Thymus (tissue), 11 donors: Measurements from ENCODE around the gene PSMC3IP. TPM values are rescaled to one million over a fixed set of nuclear protein-coding genes. Genes with fewer than 3 reads are reported as not detected.

Experiments used
- DNase-seq, 9 donors: peaks; one replicate each; pipeline ENCODE4 v3.0.0-alpha.2; 2013; ENCODE audit warnings: low spot score in 9 of 9, low read depth in 6 of 9, missing footprints in 1 of 9
- H3K27ac ChIP-seq, 2 donors: one replicate each; pipeline ENCODE4 v1.5.1; 2013; ENCODE audit warnings: control low read depth in 1 of 2, low read depth in 1 of 2, low read length in 1 of 2, mild to moderate bottlenecking in 1 of 2, moderate library complexity in 1 of 2
- H3K27me3 ChIP-seq, 2 donors: one replicate each; pipeline ENCODE4 v1.5.1; 2013; ENCODE audit warnings: low read length in 1 of 2; ENCODE audit not compliant: control insufficient read depth in 2 of 2, insufficient read depth in 1 of 2
- H3K36me3 ChIP-seq, 2 donors: one replicate each; pipeline ENCODE4 v1.5.1; 2013; ENCODE audit warnings: low read length in 1 of 2, mild to moderate bottlenecking in 1 of 2, moderate library complexity in 1 of 2; ENCODE audit not compliant: control insufficient read depth in 2 of 2, insufficient read depth in 2 of 2
- H3K4me1 ChIP-seq, 2 donors: one replicate each; pipeline ENCODE4 v1.5.1; 2013; ENCODE audit warnings: low read length in 2 of 2; ENCODE audit not compliant: control insufficient read depth in 2 of 2, insufficient read depth in 2 of 2
- H3K4me3 ChIP-seq, 2 donors: one replicate each; pipeline ENCODE4 v1.5.1; 2013; ENCODE audit warnings: low read length in 2 of 2, control low read depth in 1 of 2, mild to moderate bottlenecking in 1 of 2
- H3K9me3 ChIP-seq, 2 donors: one replicate each; pipeline ENCODE4 v1.5.1; 2013; ENCODE audit warnings: low read length in 1 of 2, mild to moderate bottlenecking in 1 of 2; ENCODE audit not compliant: control insufficient read depth in 2 of 2, insufficient read depth in 1 of 2
- WGBS: extraction: QIAGEN DNeasy Blood & Tissue Kit; methylation state at CpG from one replicate; pipeline ENCODE4 v1.1.7; 2013; 5-methylcytosine and 5-hydroxymethylcytosine counted together
- polyA plus RNA-seq: library from polyadenylated mRNA; stranded (reverse); fragments of 200-250 nt; gene quantifications from one replicate; pipeline ENCODE4 v1.2.3, GENCODE V29; 2013
- total RNA-seq: library from RNA; stranded (reverse); fragments of 120-200 nt; gene quantifications from one replicate; pipeline ENCODE4 v1.2.4, GENCODE V29; 2013
- donor health status: healthy.

Gene PSMC3IP
- total and polyA plus RNA-seq, 2 donors, result 5.1 to 7.2 TPM

GRCh38 chr17:42529061-42529460 is 48.5 kb downstream of the PSMC3IP start:
- H3K27me3 ChIP-seq, result no peaks in the 10 kb centered on the region
- 54% methylated on average over 3 of the region's 3 CpGs for WGBS
- H3K9me3 ChIP-seq, result no peaks in the 10 kb centered on the region
- H3K4me3 ChIP-seq, result no peak overlapping the region
- peak overlapping the region; percentile 18 to 45 for H3K27ac ChIP-seq
- no peaks in the 10 kb centered on the region for H3K36me3 ChIP-seq
- peak in 1 of 9 donors; percentile 22 for DNase-seq
- peaks cover 21 to 43% of the 10 kb centered on the region in 2 donors for H3K4me1 ChIP-seq

GRCh38 chr17:42527932-42528331 is 49.6 kb downstream of the PSMC3IP start:
- Histone ChIP-seq H3K4me1 (peaks cover 21 to 46% of the 10 kb centered on the region in 2 donors), H3K27ac (no peak overlapping the region), H3K36me3 (no peaks in the 10 kb centered on the region), H3K4me3 (no peak overlapping the region), H3K9me3 (no peaks in the 10 kb centered on the region), H3K27me3 (no peaks in the 10 kb centered on the region)
- 96% methylated on average over 6 of the region's 6 CpGs for WGBS
- no peak for DNase-seq

DNA sequence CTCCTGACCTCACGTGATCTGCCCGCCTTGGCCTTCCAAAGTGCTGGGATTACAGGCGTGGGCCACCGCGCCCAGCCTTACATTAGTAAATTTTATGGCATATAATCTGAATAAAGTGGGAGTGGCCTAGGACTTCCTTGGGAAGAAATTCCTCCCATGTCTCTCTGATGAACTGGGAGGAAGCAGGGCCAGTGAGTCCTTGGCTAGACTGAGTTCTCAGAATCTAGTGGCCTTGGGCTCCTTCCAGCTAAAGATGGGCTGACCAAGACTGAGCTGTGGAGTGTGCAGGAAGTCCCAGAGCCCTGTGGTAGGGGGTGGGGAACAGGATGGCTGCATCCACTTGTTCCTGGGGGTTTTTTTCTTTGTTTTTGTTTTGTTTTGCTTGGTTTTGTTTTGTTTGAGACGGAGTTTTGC is 51.5 kb downstream of the PSMC3IP start:
- no peak overlapping the region for H3K4me3 ChIP-seq
- 94% methylated on average over 6 of the region's 6 CpGs for WGBS
- H3K27me3 ChIP-seq, result no peaks in the 10 kb centered on the region
- no peak overlapping the region for H3K27ac ChIP-seq
- peaks cover 15 to 18% of the 10 kb centered on the region in 2 donors for H3K36me3 ChIP-seq
- peaks cover 15 to 37% of the 10 kb centered on the region in 2 donors for H3K4me1 ChIP-seq
- no peak for DNase-seq
- no peaks in the 10 kb centered on the region for H3K9me3 ChIP-seq

DNA sequence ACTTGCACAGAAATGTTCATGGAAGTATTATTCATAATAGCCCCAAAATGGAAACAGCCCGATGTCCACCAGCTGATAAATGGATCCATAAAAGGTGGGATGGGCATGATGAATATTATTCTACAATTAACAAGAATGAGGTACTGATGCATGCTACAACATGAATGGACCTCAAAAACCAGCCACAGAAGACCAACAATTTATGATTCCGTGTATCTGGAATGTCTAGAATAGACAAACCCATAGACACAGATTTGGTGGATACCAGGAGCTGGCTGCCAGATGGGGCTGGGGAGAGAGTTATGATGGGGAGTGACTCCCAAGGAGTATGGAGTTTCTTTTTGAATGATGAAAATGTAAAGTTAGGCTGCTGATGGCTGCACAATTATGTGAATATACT is 52.3 kb downstream of the PSMC3IP start:
- DNase-seq, result no peak
- Histone ChIP-seq H3K36me3 (peaks cover 16 to 23% of the 10 kb centered on the region in 2 donors), H3K4me3 (no peak overlapping the region), H3K27me3 (no peaks in the 10 kb centered on the region), H3K4me1 (peaks cover 7 to 36% of the 10 kb centered on the region in 2 donors), H3K9me3 (no peaks in the 10 kb centered on the region), H3K27ac (no peak overlapping the region)
- WGBS, result 96% methylated on average over 2 of the region's 2 CpGs

GRCh38 chr17:42522798-42523278 is 54.7 kb downstream of the PSMC3IP start:
- Histone ChIP-seq H3K4me3 (no peak overlapping the region), H3K27me3 (no peaks in the 10 kb centered on the region), H3K4me1 (peaks cover 0 to 42% of the 10 kb centered on the region in 2 donors), H3K27ac (no peak overlapping the region), H3K9me3 (no peaks in the 10 kb centered on the region), H3K36me3 (peaks cover 20 to 31% of the 10 kb centered on the region in 2 donors)
- DNase-seq, result no peak
- WGBS, result 99% methylated on average over 8 of the region's 8 CpGs

Other genes with a start within 250 kb of the PSMC3IP start
- gene STAT3, start 189.3 kb downstream of the PSMC3IP start, total RNA-seq, result 69.2 TPM
- 57.6 TPM for gene STAT3, start 189.3 kb downstream of the PSMC3IP start, polyA plus RNA-seq
- gene CAVIN1, start 154.5 kb downstream of the PSMC3IP start, total RNA-seq, result 16.4 TPM
- gene CAVIN1, start 154.5 kb downstream of the PSMC3IP start, polyA plus RNA-seq, result 47.0 TPM
- gene ATP6V0A1, start 118.9 kb downstream of the PSMC3IP start, total RNA-seq, result 15.4 TPM
- 47.7 TPM for gene ATP6V0A1, start 118.9 kb downstream of the PSMC3IP start, polyA plus RNA-seq
- gene NAGLU, start 41.5 kb downstream of the PSMC3IP start, total RNA-seq, result 10.0 TPM
- 33.6 TPM for gene NAGLU, start 41.5 kb downstream of the PSMC3IP start, polyA plus RNA-seq
- gene HSD17B1, start 24.8 kb downstream of the PSMC3IP start, total RNA-seq, result 1.1 TPM
- gene HSD17B1, start 24.8 kb downstream of the PSMC3IP start, polyA plus RNA-seq, result 6.1 TPM
- 20.7 TPM for gene COASY, start 15.6 kb downstream of the PSMC3IP start, total RNA-seq
- gene COASY, start 15.6 kb downstream of the PSMC3IP start, polyA plus RNA-seq, result 89.3 TPM
- 29.3 TPM for gene MLX, start 10.6 kb downstream of the PSMC3IP start, total RNA-seq
- gene MLX, start 10.6 kb downstream of the PSMC3IP start, polyA plus RNA-seq, result 45.2 TPM
- gene RETREG3, start 31.6 kb upstream of the PSMC3IP start, total RNA-seq, result 40.0 TPM
- 33.7 TPM for gene RETREG3, start 31.6 kb upstream of the PSMC3IP start, polyA plus RNA-seq
- gene TUBG1, start 32.0 kb upstream of the PSMC3IP start, total RNA-seq, result 24.1 TPM
- 11.4 TPM for gene TUBG1, start 32.0 kb upstream of the PSMC3IP start, polyA plus RNA-seq
- 3.0 TPM for gene TUBG2, start 81.6 kb upstream of the PSMC3IP start, total RNA-seq
- gene TUBG2, start 81.6 kb upstream of the PSMC3IP start, polyA plus RNA-seq, result 11.3 TPM
- gene PLEKHH3, start 99.3 kb upstream of the PSMC3IP start, total RNA-seq, result 8.2 TPM
- gene PLEKHH3, start 99.3 kb upstream of the PSMC3IP start, polyA plus RNA-seq, result 20.3 TPM
- 0.80 TPM for gene CCR10, start 104.1 kb upstream of the PSMC3IP start, total RNA-seq
- 1.2 TPM for gene CCR10, start 104.1 kb upstream of the PSMC3IP start, polyA plus RNA-seq
- 0.76 TPM for gene CNTNAP1, start 104.8 kb upstream of the PSMC3IP start, total RNA-seq
- 2.1 TPM for gene CNTNAP1, start 104.8 kb upstream of the PSMC3IP start, polyA plus RNA-seq
- gene EZH1, start 167.3 kb upstream of the PSMC3IP start, total RNA-seq, result 18.5 TPM
- 38.8 TPM for gene EZH1, start 167.3 kb upstream of the PSMC3IP start, polyA plus RNA-seq
- 8.4 TPM for gene RAMP2, start 183.5 kb upstream of the PSMC3IP start, total RNA-seq
- 22.1 TPM for gene RAMP2, start 183.5 kb upstream of the PSMC3IP start, polyA plus RNA-seq
- 75.0 TPM for gene VPS25, start 195.7 kb upstream of the PSMC3IP start, total RNA-seq
- gene VPS25, start 195.7 kb upstream of the PSMC3IP start, polyA plus RNA-seq, result 58.3 TPM
- gene WNK4, start 202.9 kb upstream of the PSMC3IP start, total RNA-seq, result 0.05 TPM
- 0.11 TPM for gene WNK4, start 202.9 kb upstream of the PSMC3IP start, polyA plus RNA-seq
- gene COA3, start 221.0 kb upstream of the PSMC3IP start, total RNA-seq, result 72.4 TPM
- gene COA3, start 221.0 kb upstream of the PSMC3IP start, polyA plus RNA-seq, result 95.5 TPM
- gene CNTD1, start 221.1 kb upstream of the PSMC3IP start, total RNA-seq, result 0.09 TPM
- gene CNTD1, start 221.1 kb upstream of the PSMC3IP start, polyA plus RNA-seq, result 0.32 TPM
- 67.0 TPM for gene BECN1, start 246.6 kb upstream of the PSMC3IP start, total RNA-seq
- 79.5 TPM for gene BECN1, start 246.6 kb upstream of the PSMC3IP start, polyA plus RNA-seq